HG02852 (cell line): ENCODE measurements around the gene CTBS.

Experiments
- ATAC-seq: cut with Tn5 transposase; IDR thresholded peaks from one replicate; pipeline ENCODE4 v1.9.1; 2021; ENCODE audit warnings: mild to moderate bottlenecking, moderate library complexity; ENCODE audit not compliant: unreplicated experiment

CTBS gene

DNA sequence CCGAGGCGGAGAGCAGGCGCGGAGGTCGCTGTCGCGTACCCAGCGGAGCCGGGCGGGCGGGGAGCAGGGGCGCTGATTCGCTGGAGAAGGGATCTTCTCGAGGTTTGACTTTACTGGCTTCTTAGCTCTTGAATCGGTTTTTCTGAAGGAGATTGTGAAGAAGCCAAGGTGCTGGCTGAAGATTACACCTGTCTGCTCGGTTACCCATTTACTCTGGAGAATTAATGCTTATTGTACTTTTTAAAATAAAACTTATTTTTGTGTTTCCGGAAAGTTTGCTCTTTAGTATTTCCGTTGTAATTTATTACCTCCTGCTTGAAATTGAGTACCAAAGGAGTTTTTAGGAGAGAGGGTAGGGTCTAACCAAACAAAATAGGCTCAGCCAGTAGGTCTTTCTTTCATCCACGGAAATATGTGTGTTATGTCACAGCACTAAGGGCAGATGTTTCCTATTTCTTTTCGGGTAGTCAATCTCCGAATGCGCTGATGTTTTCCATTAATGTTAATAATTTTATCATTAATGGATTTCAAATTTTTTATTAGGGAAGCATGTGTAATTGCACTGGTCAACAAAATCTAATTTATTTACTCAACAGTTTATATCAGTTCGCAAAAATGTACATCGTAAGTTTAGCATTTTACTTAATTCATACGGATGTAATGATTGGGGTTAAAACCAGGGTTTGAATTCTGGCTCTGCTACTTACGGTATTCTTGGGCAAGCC, 67.3 kb downstream of the CTBS start:
- no peak for ATAC-seq

DNA sequence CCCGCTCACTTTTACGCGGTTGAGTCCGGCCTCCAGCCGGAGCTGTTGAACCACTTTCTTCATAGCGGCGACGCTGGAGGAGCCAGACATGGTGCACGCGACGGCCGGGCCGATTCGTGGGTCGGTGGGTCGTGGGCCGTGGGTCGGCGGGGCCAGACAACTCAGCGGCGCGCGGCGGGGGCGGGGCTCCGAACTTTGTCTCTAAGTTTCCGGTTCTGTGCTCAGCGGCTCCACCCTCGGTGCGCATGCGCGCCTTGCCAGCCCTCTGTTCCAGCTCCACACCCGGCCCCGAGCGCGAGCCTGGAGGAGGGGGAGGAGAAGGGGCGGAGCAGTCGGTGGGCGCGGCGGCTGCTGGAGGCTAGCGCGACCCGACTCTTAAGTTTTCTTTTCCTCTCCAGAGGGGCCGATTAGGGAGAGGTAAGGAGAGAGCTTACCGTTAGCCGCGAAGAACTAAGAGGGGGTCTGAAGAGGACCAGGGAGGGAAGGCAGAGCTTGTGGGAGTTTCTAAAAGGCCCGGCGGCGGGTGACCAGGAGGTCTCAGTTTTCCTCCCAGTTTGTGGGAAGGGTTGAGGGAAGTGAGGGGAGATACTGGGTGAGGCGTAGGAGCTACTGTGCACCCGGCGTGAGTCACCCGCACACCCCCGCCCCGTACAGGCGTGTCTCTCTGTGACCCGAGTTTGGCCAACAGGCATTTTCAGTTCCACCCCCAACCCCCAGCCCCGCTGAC, 68.1 kb downstream of the CTBS start, which contains the start of the genes GNG5 and SPATA1:
GNG5 (minus strand) TSS at position 580 of the 727 bp plus-strand sequence; CDS start at position 90, 490 bp downstream.
SPATA1 (plus strand) TSS at position 385 of the 727 bp plus-strand sequence. CDS start 9,974 bp downstream, outside the sequence.
- peak; percentile 81 for ATAC-seq

GRCh38 chr1:84505493-84506001, 68.7 kb downstream of the CTBS start:
- ATAC-seq: peak; percentile 32

DNA sequence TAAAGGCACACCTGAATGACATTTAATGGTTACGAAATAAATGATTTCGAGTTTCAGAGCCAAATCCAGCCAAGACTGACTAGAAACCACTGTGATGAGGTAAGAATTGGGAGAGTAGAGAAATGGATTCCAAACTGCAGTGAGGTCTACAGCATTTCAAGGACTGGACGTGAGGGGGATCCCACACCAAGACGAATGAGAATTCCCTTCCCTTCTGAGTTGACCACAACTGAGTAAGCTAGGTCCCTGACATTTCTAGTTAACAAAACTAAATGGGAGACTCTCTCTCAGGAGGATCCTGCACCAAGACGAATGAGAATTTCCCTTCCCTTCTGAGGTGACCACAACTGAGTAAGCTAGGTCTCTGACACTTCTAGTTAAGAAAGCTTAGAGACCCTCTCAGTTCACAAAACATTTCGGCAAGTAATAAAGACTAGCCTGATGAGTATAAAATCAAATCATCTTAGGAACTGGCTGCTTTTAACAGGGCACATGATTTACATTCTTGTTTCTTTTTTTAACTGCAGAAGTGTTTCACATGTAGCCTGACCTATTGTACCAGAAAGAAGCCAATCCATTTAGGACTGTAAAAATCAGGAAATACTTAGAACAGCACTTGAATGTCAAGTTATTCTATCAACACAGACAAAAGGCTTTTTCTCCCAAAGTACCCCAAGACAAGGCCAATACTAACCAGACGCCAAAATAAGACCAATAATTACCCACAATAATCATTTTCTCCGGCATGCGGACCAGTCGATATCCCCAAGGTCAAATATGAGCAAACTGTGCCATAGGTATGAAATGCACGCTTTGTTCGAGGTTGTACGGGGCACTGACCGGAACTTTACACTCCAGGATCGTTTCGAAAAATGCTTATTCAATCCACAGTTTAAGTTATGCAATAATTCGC, 69.4 kb downstream of the CTBS start:
- no peak for ATAC-seq

GRCh38 chr1:84502927-84503326, 71.3 kb downstream of the CTBS start:
- no peak for ATAC-seq
